OCI-LY1 (cell line): ENCODE data around the gene MAD1L1.

Experiments used
- H2AFZ ChIP-seq: fragments of 200-600 bp; sonication (generic), shearing (Covaris generic); 2 replicates; pipeline ENCODE4 v1.6.0; 2014; ENCODE audit warnings: antibody characterized with exemption, mild to moderate bottlenecking, low read length
- H3F3A ChIP-seq: fragments of 200-600 bp; sonication (generic), shearing (Covaris generic); 2 replicates; pipeline ENCODE4 v1.6.0; 2014; ENCODE audit warnings: mild to moderate bottlenecking, antibody characterized with exemption, low read length, moderate library complexity; ENCODE audit not compliant: insufficient read depth
- H3K27ac ChIP-seq: fragments of 200-600 bp; sonication (generic); 2 replicates; pipeline ENCODE4 v1.5.1; 2014; ENCODE audit warnings: low read length, mixed run types, mild to moderate bottlenecking, low read depth; ENCODE audit not compliant: poor library complexity, severe bottlenecking
- H3K27me3 ChIP-seq: fragments of 200-600 bp; sonication (generic); 2 replicates; pipeline ENCODE4 v1.6.0; 2014; ENCODE audit warnings: antibody characterized with exemption, mild to moderate bottlenecking, low read length, moderate library complexity; ENCODE audit not compliant: insufficient read depth
- H3K36me3 ChIP-seq: fragments of 200-600 bp; sonication (generic); 2 replicates; pipeline ENCODE4 v1.6.1; 2014; ENCODE audit warnings: mild to moderate bottlenecking, antibody characterized with exemption, low read length, moderate library complexity, mixed read lengths; ENCODE audit not compliant: insufficient read depth
- H3K4me1 ChIP-seq: fragments of 200-600 bp; sonication (generic); 2 replicates; pipeline ENCODE4 v1.5.1; 2014; ENCODE audit warnings: mild to moderate bottlenecking, low read length, moderate library complexity; ENCODE audit not compliant: insufficient read depth, severe bottlenecking
- H3K4me2 ChIP-seq: fragments of 200-600 bp; sonication (generic), shearing (Covaris generic); 2 replicates; pipeline ENCODE4 v1.6.1; 2014; ENCODE audit warnings: low read length
- H3K4me3 ChIP-seq: fragments of 200-600 bp; sonication (generic); 2 replicates; pipeline ENCODE4 v1.5.1; 2014; ENCODE audit warnings: low read length, low read depth, mild to moderate bottlenecking, mixed read lengths; ENCODE audit not compliant: poor library complexity, severe bottlenecking
- H3K79me2 ChIP-seq: fragments of 200-600 bp; shearing (Covaris generic); 2 replicates; pipeline ENCODE4 v1.6.1; 2016; ENCODE audit warnings: mixed run types, low read length, mixed read lengths; ENCODE audit not compliant: insufficient read depth
- H3K9ac ChIP-seq: fragments of 200-600 bp; sonication (generic), shearing (Covaris generic); 2 replicates; pipeline ENCODE4 v1.6.1; 2014; ENCODE audit warnings: mild to moderate bottlenecking, low read length, mixed read lengths
- H3K9me2 ChIP-seq: fragments of 200-600 bp; sonication (generic), shearing (Covaris generic); 2 replicates; pipeline ENCODE4 v1.6.1; 2014; ENCODE audit warnings: low read depth, mild to moderate bottlenecking, low read length, mixed read lengths
- H3K9me3 ChIP-seq: fragments of 200-600 bp; shearing (Covaris generic); 2 replicates; pipeline ENCODE4 v1.6.1; 2014; ENCODE audit warnings: low read length, mixed read lengths
- H4K20me1 ChIP-seq: fragments of 200-600 bp; sonication (generic), shearing (Covaris generic); 2 replicates; pipeline ENCODE4 v1.6.0; 2016; ENCODE audit warnings: mild to moderate bottlenecking, low read length; ENCODE audit not compliant: insufficient read depth
- CTCF ChIP-seq: fragments of 200-600 bp; sonication (generic), shearing (Covaris generic); IDR thresholded peaks from 2 replicates; pipeline ENCODE4 v1.5.1; 2017; ENCODE audit warnings: mild to moderate bottlenecking, antibody characterized with exemption, low read length, moderate library complexity, mixed read lengths
- EZH2 ChIP-seq: fragments of 200-600 bp; sonication (generic), shearing (Covaris generic); IDR thresholded peaks from 2 replicates; pipeline ENCODE4 v1.8.0; 2017; ENCODE audit warnings: borderline replicate concordance, mixed run types, mild to moderate bottlenecking, antibody characterized with exemption, low read length, moderate library complexity, mixed read lengths

The MAD1L1 gene

GRCh38 chr7:1823376-1824150, 409.2 kb downstream of the MAD1L1 start:
- H3K36me3 ChIP-seq = no peaks in the 10 kb centered on the region
- no peaks in the 10 kb centered on the region for H3K9me2 ChIP-seq
- H2AFZ ChIP-seq = no peak overlapping the region
- H3K4me3 ChIP-seq = no peak overlapping the region
- no peak overlapping the region for H3K27ac ChIP-seq
- H4K20me1 ChIP-seq = no peaks in the 10 kb centered on the region
- no peak overlapping the region for H3K9ac ChIP-seq
- peaks cover 2% of the 10 kb centered on the region for H3K4me1 ChIP-seq
- no peaks in the 10 kb centered on the region for H3K9me3 ChIP-seq
- no peaks in the 10 kb centered on the region for H3F3A ChIP-seq
- no peak overlapping the region for H3K4me2 ChIP-seq
- H3K27me3 ChIP-seq = no peaks in the 10 kb centered on the region
- TF ChIP-seq CTCF (no peak), EZH2 (no peak)
- no peaks in the 10 kb centered on the region for H3K79me2 ChIP-seq

GRCh38 chr7:1819259-1819841, 413.4 kb downstream of the MAD1L1 start:
- TF ChIP-seq EZH2 = no peak
- no peak for TF ChIP-seq CTCF
- H3K27me3 ChIP-seq = no peaks in the 10 kb centered on the region
- H3K9ac ChIP-seq = no peak overlapping the region
- H4K20me1 ChIP-seq = no peaks in the 10 kb centered on the region
- H3K79me2 ChIP-seq = no peaks in the 10 kb centered on the region
- no peaks in the 10 kb centered on the region for H3K36me3 ChIP-seq
- H3K4me1 ChIP-seq = peaks cover 18% of the 10 kb centered on the region
- no peaks in the 10 kb centered on the region for H3K9me3 ChIP-seq
- H3F3A ChIP-seq = no peaks in the 10 kb centered on the region
- H3K27ac ChIP-seq = no peak overlapping the region
- no peak overlapping the region for H3K4me3 ChIP-seq
- no peak overlapping the region for H3K4me2 ChIP-seq
- H2AFZ ChIP-seq = no peak overlapping the region
- no peaks in the 10 kb centered on the region for H3K9me2 ChIP-seq

DNA sequence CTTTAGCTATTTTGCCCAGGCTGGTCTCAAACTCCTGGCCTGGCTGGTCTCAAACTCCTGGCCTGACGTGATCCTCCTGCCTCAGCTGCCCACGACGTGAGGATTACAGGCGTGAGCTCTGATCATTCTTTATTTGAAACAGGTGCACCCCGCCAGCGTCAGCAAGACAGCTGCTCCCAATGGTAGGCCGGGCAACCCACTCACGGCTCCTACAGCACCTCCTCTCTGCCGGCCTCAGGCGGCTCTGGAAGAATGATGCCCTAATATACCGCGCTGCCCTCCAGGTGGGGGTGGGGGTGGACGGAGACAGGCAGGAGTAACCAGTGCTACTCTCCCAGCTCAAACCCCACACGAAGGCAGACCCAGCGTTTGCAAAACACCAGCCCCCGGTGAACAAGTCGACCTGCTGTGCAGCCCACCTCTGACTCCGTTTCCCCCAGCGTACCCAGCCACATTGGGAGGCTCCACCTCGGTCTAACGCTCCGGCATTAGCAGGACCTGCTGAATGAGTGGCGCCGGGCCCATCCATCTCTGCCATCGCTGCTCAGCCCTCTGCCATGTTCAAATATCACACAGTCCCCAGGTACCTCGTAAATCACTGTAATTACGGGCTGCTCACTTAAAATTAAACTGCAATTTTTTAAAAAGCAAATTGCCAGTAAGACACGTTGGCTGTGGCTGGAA, 414.0 kb downstream of the MAD1L1 start:
- no peaks in the 10 kb centered on the region for H3K9me3 ChIP-seq
- peak overlapping the region; percentile 48 for H3K27ac ChIP-seq
- H3K4me1 ChIP-seq = peaks cover 18% of the 10 kb centered on the region
- H3K9ac ChIP-seq = no peak overlapping the region
- no peak overlapping the region for H3K4me2 ChIP-seq
- H3F3A ChIP-seq = no peaks in the 10 kb centered on the region
- no peaks in the 10 kb centered on the region; the same call in 1 of the 2 replicates for H3K36me3 ChIP-seq
- TF ChIP-seq CTCF = no peak
- TF ChIP-seq EZH2 = no peak
- no peak overlapping the region for H2AFZ ChIP-seq
- H3K4me3 ChIP-seq = no peak overlapping the region
- H3K9me2 ChIP-seq = no peaks in the 10 kb centered on the region
- no peaks in the 10 kb centered on the region for H3K79me2 ChIP-seq
- no peaks in the 10 kb centered on the region for H3K27me3 ChIP-seq
- H4K20me1 ChIP-seq = no peaks in the 10 kb centered on the region
